ENCODE data around the gene LRRN4CL. TPM values are rescaled to one million over a fixed set of nuclear protein-coding genes. Genes with fewer than 3 reads are reported as not detected.

The LRRN4CL gene
- total and polyA plus RNA-seq, 2 of the 4 experiments (the other 2 are of a cell fraction), result 0.36 to 0.84 TPM

GRCh38 chr11:62715150-62716130 lies 26.1 kb upstream of the LRRN4CL start:
- no peak overlapping the region for H4K8ac ChIP-seq (ENCODE audit: low read depth in 2 of 2, low read length in 2 of 2)
- H2BK120ac ChIP-seq (ENCODE audit: low read depth, low read length), result no peak overlapping the region
- in situ Hi-C loops (cut with MboI; ENCODE audit: low sequenced_read_pairs), result no loop called here
- H3K9me1 ChIP-seq (ENCODE audit: insufficient read depth, low read length), result 0 out of 2 replicates have a peak, but pooled peaks cover 3% of the 10 kb centered on the region
- H3K9me3 ChIP-seq (ENCODE audit: control insufficient read depth, insufficient read depth, low read length), result no peaks in the 10 kb centered on the region
- H3K9ac ChIP-seq (ENCODE audit: low read depth, low read length), result no peak overlapping the region
- no peak overlapping the region for H3K14ac ChIP-seq (replicated peaks; ENCODE audit: low read depth, low read length)
- no peak overlapping the region for H2BK20ac ChIP-seq (ENCODE audit: low read depth, low read length)
- no peak for DNase-seq
- H2AFZ ChIP-seq (replicated peaks; ENCODE audit: low read length, poor library complexity), result no peak overlapping the region
- H3K4me2 ChIP-seq (ENCODE audit: low read depth, low read length), result no peak overlapping the region
- no peak overlapping the region for H2AK9ac ChIP-seq (replicated peaks; ENCODE audit: low read depth, low read length, poor library complexity)
- no peak overlapping the region for H2AK5ac ChIP-seq (ENCODE audit: low read depth, low read length)
- no peak overlapping the region for H3K23ac ChIP-seq (ENCODE audit: low read depth, low read length)
- H2BK15ac ChIP-seq (ENCODE audit: low read depth, low read length), result no peak overlapping the region
- intact Hi-C loops (cut with micrococcal nuclease), result no loop called here
- no peaks in the 10 kb centered on the region for H3K27me3 ChIP-seq (ENCODE audit: control insufficient read depth, insufficient read depth, low read length)
- H3K36me3 ChIP-seq (ENCODE audit: control insufficient read depth, insufficient read depth, low read length), result peaks cover 69% of the 10 kb centered on the region
- no peak overlapping the region for H4K91ac ChIP-seq (ENCODE audit: insufficient read depth, low read depth, low read length)
- H3K4me3 ChIP-seq (ENCODE audit: insufficient read depth, low read depth, low read length), result no peak overlapping the region
- no TSS peak for BruUV-seq (replicated peaks)
- no peak overlapping the region for H2BK5ac ChIP-seq (ENCODE audit: low read depth, low read length, poor library complexity, severe bottlenecking)
- no peak overlapping the region for H3K18ac ChIP-seq (ENCODE audit: low read depth, low read length)
- CTCF ChIA-PET, result interaction anchor here (0.6 kb wide), 1 partner anchor 90 kb away, joined by 3 read pairs; the partner anchor contains the start of gene NXF1
- H3K4ac ChIP-seq (ENCODE audit: low read depth, low read length), result no peak overlapping the region
- H3K27ac ChIP-seq (ENCODE audit: insufficient read depth, low read length), result no peak overlapping the region
- H4K5ac ChIP-seq (ENCODE audit: low read depth, low read length), result no peak overlapping the region
- peaks cover 4% of the 10 kb centered on the region; the same call in 1 of the 2 replicates for H3K4me1 ChIP-seq (ENCODE audit: control insufficient read depth, insufficient read depth, low read length)
- POLR2A ChIA-PET (ENCODE audit: unreplicated experiment), result no interaction called here
- no peaks in the 10 kb centered on the region for H4K20me1 ChIP-seq (ENCODE audit: insufficient read depth, low read length)
- H3K56ac ChIP-seq (ENCODE audit: extremely low read depth, insufficient read depth, low read length), result no peak overlapping the region
- 99% methylated on average over 8 of the region's 24 CpGs; no CpG with 5 or more reads in 1 of the 2 experiments for WGBS, 2 experiments (ENCODE audit: extremely low coverage in 2 of 2, insufficient read length in 1 of 2)
- dilution Hi-C loops (cut with HindIII; ENCODE audit: low sequenced_read_pairs, unreplicated experiment), result no loop called here
- ATAC-seq (ENCODE audit: low read depth), result no peak
- H3K79me1 ChIP-seq (ENCODE audit: low read depth in 1 of 2, low read length in 2 of 2), result peaks cover 28 to 61% of the 10 kb centered on the region in 2 experiments
- no peak for TF ChIP-seq RCOR1 (IDR thresholded peaks at IDR 0.05; ENCODE audit: insufficient replicate concordance, low read length)
- TF ChIP-seq MAZ (IDR thresholded peaks at IDR 0.05; ENCODE audit: borderline replicate concordance, low read depth, low read length), result no peak
- no peak for TF ChIP-seq MXI1 (IDR thresholded peaks at IDR 0.05; ENCODE audit: borderline replicate concordance, low read depth, low read length)
- no peak for TF ChIP-seq CHD1 (IDR thresholded peaks at IDR 0.05; ENCODE audit: low read depth, low read length)
- TF ChIP-seq, protein P1, sequence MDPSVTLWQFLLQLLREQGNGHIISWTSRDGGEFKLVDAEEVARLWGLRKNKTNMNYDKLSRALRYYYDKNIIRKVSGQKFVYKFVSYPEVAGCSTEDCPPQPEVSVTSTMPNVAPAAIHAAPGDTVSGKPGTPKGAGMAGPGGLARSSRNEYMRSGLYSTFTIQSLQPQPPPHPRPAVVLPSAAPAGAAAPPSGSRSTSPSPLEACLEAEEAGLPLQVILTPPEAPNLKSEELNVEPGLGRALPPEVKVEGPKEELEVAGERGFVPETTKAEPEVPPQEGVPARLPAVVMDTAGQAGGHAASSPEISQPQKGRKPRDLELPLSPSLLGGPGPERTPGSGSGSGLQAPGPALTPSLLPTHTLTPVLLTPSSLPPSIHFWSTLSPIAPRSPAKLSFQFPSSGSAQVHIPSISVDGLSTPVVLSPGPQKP (IDR thresholded peaks at IDR 0.05; ENCODE audit: borderline replicate concordance, low read depth, low read length), result no peak
- no peak for TF ChIP-seq MAFK (IDR thresholded peaks at IDR 0.05; ENCODE audit: low read depth, low read length)
- no peak for TF ChIP-seq CTCF (conservative IDR thresholded peaks at IDR 0.05; ENCODE audit: low read depth, low read length)
- TF ChIP-seq SMC3 (IDR thresholded peaks at IDR 0.05; ENCODE audit: low read depth, low read length), result no peak
- no peak for TF ChIP-seq BHLHE40 (IDR thresholded peaks at IDR 0.05; ENCODE audit: low read depth, low read length)
- no peak for TF ChIP-seq FOS (IDR thresholded peaks at IDR 0.05; ENCODE audit: low read depth, low read length)
- TF ChIP-seq RAD21 (IDR thresholded peaks at IDR 0.05; ENCODE audit: low read length), result no peak
- TF ChIP-seq, protein P2, sequence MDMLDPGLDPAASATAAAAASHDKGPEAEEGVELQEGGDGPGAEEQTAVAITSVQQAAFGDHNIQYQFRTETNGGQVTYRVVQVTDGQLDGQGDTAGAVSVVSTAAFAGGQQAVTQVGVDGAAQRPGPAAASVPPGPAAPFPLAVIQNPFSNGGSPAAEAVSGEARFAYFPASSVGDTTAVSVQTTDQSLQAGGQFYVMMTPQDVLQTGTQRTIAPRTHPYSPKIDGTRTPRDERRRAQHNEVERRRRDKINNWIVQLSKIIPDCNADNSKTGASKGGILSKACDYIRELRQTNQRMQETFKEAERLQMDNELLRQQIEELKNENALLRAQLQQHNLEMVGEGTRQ (IDR thresholded peaks at IDR 0.05; ENCODE audit: low read depth, low read length), result no peak
- TF ChIP-seq POLR2A (IDR thresholded peaks at IDR 0.05; ENCODE audit: low read depth, low read length), result no peak
- TF ChIP-seq CEBPB (IDR thresholded peaks at IDR 0.05; ENCODE audit: low read depth, low read length), result no peak
